Kidney tubule cell (primary cell): ENCODE data around the gene SPATA22.
"Not testable (repeated sequence)": the region's sequence is repeated elsewhere in the genome, so short reads cannot be mapped to it uniquely, and the experiment has no call there.

Experiments
- DNase-seq: peaks from one replicate; pipeline ENCODE4 v3.0.0-alpha.2; 2018; ENCODE audit warnings: low spot score

Gene SPATA22, protein sequence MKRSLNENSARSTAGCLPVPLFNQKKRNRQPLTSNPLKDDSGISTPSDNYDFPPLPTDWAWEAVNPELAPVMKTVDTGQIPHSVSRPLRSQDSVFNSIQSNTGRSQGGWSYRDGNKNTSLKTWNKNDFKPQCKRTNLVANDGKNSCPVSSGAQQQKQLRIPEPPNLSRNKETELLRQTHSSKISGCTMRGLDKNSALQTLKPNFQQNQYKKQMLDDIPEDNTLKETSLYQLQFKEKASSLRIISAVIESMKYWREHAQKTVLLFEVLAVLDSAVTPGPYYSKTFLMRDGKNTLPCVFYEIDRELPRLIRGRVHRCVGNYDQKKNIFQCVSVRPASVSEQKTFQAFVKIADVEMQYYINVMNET

DNA sequence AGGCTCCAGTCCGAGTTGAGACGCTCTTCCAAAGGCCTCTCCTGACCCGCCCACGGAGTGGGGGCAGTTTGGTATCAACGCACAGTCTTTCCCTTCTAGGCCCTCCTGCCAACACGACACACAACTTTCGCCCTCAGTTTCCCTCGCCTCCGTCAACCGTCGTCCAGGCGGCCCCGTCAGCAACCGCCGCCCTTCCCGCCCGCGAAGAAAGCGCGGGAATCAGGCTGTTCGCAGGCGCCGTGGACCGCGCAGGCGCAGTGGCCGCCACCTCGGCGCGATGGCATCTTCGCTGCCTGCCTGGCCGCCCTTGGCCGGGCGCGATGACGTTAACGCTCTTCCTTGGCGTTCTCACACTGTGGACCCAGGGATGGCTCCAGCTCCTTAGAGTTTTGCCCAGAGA, at the start of gene SPATA22:
Gene SPATA22 (minus strand): TSS at position 221 of the 400 bp plus-strand sequence. CDS start 2,494 bp downstream, outside the sequence.
- no peak for DNase-seq

DNA sequence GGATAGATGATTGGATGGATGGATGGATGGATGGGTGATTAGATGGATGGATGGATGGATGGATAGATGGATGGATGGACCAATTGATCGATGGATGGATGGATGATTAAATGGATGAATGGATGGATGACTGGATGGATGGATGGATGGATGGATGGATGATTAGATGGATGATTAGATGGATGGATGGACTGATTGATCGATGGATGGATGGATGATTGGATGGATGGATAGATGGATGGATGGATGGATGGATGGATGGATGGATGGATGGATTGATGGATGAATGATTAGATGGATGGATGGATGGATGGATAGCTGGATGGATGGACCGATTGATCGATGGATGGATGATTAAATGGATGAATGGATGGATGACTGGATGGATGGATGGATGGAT, 47.9 kb upstream of the SPATA22 start:
- not testable (repeated sequence) for DNase-seq

DNA sequence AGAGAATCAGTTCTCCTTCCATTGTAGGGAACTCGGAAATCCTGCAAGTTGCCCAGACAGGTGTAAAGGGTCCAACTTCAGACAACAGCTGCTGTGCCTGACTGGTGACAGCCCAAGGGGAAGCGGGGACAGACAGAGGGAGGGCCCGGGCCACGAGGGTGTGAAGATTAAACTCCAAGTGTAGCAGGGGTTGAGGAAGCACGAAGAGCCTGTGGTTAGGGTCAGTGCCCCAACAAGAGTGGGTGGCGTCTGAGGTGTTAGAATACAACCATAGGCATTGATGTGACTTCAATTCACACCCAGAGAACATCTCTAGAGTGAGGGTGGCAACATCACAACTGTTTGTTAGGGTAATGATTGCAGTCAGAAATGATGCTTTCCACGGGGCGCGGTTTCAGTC, 43.3 kb upstream of the SPATA22 start:
- DNase-seq, result no peak

DNA sequence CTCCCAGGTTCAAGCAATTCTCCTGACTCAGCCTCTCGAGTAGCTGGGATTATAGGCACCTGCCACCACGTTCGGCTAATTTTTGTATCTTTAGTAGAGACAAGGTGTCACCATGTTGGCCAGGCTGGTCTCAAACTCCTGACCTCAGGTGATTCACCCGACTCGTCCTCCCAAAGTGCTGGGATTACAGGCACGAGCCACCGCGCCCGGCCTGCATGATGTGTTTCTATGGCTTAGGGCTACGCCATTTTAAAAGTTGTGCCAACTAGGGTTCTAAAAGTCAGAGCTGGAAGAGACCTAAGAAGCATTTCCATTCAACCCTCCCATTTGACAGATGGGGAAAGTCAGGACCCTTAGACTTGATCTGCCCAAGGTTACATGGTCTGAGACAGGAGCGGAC, 42.5 kb upstream of the SPATA22 start:
- DNase-seq, result not testable (repeated sequence)

DNA sequence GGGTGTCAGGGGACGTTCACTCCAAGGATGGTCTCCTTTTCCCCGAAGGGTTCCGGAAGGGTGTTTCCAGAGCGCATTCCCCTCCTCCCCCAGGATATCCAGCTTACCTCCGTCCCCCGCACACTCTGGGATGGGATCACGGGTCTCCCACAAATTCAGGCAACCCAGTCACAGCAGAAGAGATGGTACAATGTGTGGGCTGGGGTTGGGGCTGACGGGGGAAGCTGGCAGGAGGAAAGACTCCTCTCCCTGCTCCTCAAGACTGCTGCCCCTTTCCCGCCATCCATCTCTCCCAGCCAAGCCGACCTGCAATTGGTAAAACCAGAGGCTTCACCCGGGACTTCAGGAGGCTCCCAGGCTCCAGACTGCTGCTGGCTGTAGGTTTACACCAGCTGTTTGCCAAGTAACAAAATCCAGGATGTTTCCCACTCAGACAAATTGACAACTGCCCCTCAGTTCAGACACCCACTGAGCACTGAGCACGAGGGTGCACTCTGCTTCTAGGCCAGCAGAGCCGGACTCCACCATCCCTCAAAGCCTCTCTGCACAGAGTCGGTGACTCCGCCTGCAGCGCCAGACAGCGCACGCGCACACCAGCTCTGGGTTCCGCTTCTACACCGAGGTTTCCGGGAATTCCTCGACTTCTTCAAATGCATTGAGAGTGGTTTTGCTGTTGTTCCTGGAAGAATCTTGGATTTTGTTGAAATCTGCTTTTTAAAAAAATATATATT, 41.9 kb upstream of the SPATA22 start:
- no peak for DNase-seq

DNA sequence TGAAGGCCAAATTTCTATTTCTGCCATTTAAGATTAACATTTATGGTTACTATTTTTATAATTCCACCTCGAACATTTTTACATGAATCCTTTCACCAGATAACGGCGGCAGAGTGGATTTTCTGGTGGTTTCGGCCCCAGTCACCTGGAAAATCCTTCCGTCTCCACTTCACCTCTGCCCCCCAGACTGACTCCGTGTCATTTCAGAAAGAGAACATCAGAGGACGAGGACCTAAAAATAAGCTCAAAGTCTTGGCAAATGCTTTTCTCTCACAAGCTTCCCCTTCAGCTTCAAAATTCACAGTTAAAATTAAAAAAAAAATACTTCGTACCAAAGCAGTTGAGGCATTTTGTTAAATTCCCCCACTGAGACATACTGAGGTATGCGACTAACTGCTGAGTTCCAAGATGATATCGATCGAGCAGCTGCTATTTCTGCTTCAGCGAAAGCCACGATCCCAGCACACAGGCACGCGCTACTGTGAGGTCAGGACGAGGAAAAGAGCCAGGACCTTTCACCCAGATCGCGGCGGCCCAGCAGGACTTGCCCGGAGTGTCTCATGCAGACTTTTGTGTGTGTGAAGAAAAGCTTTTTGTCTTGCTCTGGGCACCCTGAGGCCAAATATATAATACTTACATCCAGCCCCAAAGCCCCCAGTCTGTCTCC, 41.0 kb upstream of the SPATA22 start:
- peak; percentile 48 for DNase-seq

DNA sequence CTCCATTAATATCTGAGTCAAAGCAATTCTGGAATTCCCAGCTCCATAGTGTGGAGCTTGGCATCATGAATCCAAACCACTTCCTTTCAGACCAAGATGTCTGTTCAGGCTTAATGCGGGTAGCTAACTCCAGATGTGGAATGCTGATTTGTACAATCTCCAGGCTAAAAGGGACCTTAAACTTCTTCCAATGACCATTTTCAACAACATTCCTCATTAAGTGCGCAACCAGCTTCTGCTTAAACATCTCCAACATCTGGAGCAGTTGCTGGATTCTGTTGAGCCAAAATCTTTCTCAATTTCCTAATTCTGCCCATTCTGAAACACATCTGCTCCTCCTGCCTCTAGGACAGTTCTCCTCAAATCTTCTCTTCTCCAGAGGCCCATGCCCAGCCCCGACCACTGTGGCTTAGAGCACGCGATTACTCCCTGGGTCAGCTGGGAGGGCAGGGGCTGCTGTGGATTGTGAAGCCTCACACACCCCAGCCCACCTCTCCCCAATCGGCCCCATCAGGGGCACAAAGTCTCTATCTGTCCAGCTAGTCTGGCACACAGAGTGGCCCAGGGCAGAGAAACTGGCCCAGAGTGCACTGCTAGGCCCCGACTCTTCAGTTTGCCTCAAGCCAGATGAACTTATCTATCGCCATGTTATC, 40.4 kb upstream of the SPATA22 start:
- no peak for DNase-seq

DNA sequence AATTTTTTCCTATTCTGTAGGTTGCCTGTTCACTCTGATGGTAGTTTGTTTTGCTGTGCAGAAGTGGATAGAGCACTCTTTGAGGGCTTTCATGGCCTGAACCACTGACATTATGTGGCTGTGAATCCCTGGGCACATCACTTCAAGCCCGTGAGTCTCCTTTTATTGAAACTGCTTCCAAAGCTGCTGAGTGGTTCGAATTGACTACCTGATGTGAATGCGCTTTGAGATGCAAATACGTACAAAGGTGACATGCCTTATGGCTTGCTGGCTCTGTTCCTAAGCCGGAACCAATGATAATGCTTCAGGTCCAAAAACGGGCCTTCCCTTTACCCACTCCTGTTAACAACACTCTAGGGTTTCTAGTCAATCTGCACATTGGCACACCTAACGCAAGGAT, 38.5 kb upstream of the SPATA22 start:
- no peak for DNase-seq

DNA sequence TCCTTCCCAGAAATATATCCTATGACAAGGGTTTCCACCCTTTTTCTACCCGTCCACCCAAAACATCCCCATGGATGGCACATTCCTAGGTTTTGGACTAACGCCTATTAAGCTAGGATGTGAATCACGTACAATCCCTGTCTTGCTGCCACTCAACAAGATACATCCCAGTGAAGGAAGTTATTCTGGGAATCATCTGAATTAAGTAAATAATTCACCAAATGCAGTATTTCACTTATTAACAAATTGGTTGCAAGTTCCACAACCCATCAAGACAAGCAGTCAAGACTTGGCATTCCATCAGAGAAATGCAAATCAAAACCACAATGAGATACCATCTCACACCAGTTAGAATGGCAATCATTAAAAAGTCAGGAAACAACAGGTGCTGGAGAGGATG, 36.2 kb upstream of the SPATA22 start:
- peak; percentile 44 for DNase-seq

DNA sequence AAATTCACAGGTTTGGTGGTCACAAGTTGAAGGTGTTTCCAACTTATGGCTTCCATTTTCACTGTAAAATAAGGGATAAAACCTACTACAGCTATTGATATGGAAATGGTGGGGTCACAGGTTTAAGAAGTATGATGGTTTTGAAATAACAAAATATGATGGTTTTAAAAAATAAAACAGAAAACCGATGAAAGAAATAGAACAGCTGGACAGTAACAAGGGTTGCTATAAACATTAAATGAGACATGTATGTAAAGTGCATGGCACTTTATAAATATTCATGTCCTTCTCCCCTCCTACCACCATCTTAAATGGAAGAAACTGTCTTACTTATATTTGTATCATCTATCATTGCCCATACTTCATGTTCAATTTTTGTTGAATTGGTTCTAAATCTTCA, 35.5 kb upstream of the SPATA22 start:
- no peak for DNase-seq

DNA sequence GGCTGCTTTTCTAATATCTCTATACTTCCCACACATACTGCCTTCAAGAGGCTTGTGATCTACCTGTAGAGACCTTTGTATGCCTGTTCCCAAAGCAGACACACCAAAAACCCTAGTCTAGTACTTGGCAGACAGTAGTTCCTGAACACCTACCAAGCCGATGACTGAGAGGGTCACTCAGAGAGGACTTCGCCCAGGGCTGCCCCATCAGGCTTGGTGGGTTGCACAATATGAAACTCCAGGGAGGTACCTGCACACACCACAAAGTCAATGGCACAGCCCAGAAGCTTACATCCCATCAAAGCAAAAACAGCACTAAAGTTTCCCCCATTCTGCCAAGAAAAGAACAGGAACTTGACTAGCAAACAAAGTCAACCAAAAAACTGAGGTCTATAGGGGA, 34.4 kb upstream of the SPATA22 start:
- DNase-seq, result no peak

DNA sequence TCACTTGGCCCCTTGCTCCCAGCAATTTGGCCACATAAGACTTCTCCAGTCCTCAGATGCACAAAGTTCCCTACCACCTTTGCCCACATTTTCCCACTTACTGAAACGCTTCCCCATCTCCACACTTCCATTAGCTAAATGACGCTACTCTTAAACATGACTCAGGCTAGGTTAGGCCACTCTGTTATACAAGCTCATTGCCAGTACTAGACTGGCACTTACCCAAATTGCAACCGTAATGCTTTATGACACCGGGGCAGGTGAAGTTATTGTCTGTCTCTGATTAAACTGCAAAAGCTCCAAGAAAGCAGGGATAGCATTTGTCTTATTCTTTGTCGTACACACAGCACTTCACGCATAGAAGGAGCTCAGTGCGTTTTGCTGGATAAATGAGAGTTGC, 33.4 kb upstream of the SPATA22 start:
- no peak for DNase-seq

DNA sequence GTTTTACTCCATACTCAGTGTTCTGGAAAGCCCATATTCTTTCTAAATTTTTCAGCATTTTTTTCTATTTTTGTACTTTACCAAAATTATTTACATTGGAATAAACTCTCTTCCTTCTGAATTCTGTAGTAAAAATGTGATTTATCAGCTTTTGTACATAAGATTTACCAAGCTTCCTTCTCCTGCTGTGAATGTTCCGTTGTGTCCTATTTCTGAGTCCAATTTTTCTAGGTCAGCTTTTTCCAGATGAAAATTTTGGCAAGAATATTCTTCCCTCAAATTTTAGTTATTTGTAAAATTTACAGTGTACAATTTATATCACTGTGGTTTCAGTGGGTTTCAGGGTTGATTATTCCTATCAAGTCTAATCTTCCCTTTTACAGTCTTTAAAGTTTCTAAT, 31.7 kb upstream of the SPATA22 start:
- DNase-seq, result no peak

DNA sequence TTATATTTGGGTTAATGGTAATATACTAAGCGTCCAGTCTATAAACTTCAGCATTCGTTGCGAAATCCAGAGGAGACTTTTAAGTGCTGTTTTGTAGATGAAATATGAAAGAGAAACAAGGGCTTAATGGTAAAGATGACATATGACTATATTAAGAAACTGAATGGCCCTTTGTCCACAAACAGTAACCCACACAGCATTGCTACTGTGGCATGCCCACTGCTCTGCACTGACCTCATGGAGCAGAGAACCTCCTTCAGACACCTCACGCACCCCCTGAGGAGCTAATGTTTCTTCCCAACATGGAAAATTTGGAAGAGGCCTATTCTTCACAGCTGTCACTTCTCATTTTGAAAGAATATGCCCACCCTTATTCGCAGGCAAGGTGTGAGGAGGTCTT, 30.8 kb upstream of the SPATA22 start:
- no peak for DNase-seq

DNA sequence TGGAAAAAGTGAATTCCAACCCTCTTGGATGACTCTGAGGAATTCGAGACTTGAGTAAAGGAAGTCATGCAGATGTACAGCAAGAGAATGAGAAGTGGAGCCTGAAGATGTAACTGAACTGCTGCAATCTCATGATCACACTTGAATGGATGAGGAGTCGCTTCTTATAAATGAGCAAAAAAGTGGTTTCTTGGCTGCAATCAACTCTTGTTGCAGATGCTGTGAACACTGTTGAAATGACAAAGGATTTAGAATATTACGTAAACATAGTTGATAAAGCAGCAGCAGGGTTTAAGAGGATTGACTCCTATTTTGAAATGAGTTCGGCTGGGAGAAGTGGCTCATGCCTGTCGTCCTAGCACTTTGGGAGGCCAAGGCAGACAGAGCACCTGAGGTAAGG, 29.7 kb upstream of the SPATA22 start:
- no peak for DNase-seq

DNA sequence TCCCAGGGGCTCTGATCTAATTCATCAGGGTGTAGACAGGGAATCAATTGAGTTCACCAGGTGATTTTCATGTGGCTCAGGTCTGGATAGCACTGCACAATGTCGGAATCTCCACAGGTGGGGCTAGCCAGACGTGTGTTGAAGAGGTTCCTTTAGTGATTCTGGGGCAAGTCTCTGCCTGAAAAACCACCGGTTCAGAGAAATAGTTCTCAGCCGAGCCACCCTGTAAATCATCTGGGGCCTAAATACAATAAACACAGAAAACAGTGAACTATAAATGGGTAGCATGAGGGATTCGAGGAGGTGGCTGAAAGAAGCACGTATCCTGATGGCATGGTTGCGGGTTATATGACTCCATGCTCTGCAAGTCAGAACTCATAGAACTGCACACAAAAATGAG, 25.5 kb upstream of the SPATA22 start:
- DNase-seq, result no peak

DNA sequence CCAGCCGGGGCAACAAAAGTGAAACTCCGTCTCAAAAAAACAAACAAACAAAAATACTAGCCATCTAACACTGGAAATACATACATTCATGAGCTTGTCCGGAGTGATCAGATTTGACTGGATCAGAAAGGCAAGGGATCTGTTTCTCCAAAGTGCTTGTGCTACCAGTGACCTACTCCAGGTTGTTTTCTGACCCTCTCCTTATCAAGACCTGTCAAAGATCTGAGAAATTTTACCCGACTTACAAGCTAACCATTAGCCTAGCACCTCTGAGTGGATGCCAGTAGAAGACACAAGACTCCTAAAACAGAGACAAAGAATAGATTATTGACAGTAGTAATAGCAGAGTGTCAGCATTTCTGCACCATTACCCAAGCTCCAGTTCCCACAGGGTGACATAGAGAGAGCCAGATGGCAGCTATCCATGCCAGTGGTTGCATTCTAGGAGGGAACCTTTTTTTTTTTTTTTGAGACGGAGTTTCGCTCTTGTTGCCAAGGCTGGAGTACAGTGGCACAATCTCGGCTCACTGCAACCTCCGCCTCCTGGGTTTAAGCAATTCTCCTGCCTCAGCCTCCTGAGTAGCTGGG, 14.0 kb upstream of the SPATA22 start:
- no peak for DNase-seq

DNA sequence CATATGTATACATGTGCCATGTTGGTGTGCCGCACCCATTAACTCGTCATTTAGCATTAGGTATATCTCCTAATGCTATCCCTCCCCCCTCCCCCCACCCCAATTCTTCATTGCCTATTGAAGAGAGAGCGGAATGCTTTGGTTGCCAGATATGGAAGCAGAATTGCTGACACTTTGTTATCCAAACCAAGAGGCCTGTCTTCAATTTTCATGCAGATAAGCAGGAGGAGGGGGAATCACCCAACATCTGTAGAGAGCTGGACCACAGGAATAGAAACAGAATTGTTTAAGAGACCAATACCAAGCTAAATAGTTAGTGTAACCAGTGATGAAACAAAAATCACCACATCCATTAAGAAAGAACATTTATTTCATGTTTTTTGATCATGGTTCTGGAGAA, 11.2 kb upstream of the SPATA22 start:
- DNase-seq, result no peak

DNA sequence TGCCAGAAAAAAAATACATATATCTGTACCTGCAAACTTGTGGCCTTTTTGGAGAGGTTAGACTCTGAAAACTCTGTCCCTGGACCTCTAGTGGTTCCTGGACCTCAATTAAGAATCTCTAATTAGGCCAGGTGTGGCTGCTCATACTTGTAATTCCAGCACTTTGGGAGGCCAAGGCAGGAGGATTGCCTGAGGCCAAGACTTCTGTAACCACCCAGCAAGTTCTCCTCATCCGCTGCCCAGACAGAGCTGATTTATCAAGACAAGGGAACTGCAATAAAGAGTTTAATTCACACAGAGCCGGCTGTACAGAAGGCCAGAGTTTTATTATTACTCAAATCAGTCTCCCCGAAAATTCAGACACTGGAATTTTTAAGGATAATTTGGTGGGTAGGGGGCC, 8.4 kb upstream of the SPATA22 start:
- no peak for DNase-seq

DNA sequence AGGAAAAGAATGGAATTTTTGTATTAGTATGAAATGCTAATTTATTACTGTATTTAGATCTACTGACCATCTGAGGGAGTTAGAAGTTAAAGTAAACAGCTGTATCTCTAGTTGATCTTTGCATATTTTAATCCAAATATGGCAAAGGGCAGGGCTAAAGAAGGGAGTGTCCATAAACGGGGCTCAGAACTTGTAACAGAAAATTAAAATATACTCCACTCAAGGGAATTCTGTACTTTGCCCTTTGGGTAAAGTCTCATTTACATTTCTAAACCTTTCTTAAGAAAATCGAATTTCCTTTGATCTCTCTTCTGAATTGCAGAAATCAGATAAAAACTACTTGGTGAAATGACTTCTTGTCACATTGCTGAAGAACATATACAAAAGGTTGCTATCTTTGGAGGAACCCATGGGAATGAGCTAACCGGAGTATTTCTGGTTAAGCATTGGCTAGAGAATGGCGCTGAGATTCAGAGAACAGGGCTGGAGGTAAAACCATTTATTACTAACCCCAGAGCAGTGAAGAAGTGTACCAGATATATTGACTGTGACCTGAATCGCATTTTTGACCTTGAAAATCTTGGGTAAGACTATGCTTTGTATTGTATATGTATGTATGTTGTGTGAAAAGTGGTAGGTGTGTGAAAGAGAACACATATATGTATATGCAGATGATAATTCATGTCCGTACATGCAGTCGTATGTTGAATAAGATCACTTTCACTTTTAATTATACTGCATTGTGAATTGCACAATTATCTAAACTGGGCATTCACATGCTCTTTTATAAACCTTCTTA, 4.4 kb upstream of the SPATA22 start, which contains the start of gene ASPA:
Gene ASPA (plus strand): TSS at position 186 of the 799 bp plus-strand sequence. CDS start 163 bp downstream, at position 349.
- peak; percentile 10 for DNase-seq

DNA sequence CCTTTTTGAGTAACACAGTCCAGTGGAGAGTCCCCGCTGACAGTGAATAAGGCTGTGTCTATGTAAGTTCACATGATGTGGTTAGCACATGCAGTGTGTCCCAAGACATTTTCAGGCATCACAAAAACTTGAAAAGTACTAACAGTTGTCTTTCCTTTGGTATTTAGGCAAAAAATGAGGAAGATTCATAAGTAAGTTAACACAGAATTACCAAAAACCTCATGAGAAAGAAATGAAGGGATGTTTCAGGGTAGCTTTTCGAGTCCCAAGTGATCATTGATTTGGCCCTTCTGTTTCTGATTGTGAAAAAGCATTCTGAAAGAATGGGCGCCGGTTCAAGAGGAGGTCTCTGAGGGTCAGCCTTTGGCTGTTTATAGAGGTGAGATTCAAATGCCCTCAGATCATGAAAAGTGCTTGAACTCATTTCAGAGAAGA, 3.6 kb upstream of the SPATA22 start:
- no peak for DNase-seq
